GM23248 (cell line): Measurements from ENCODE around the gene CLDN15. TPM values are rescaled to one million over a fixed set of nuclear protein-coding genes. Genes with fewer than 3 reads are reported as not detected.
"Not testable (repeated sequence)": the region's sequence is repeated elsewhere in the genome, so short reads cannot be mapped to it uniquely, and the experiment has no call there.

Source experiments
- DNase-seq: peaks from one replicate; pipeline ENCODE4 v3.0.0-alpha.2; 2015
- H2AFZ ChIP-seq: fragments of 200-600 bp; sonication (generic); 2 replicates; pipeline ENCODE4 v1.6.1; 2016; ENCODE audit warnings: antibody characterized with exemption
- H3F3A ChIP-seq: fragments of 200-600 bp; sonication (generic); 2 replicates; pipeline ENCODE4 v1.6.1; 2016; ENCODE audit warnings: mild to moderate bottlenecking, antibody characterized with exemption, mixed run types; ENCODE audit not compliant: insufficient read depth
- H3K27ac ChIP-seq: fragments of 200-600 bp; sonication (generic); 2 replicates; pipeline ENCODE4 v1.5.1; 2016; ENCODE audit warnings: mild to moderate bottlenecking
- H3K27me3 ChIP-seq: fragments of 200-600 bp; sonication (generic); replicated peaks from 2 replicates; pipeline ENCODE4 v1.6.1; 2016; ENCODE audit warnings: mild to moderate bottlenecking; ENCODE audit not compliant: insufficient read depth
- H3K36me3 ChIP-seq: fragments of 200-600 bp; sonication (generic); 2 replicates; pipeline ENCODE4 v1.6.1; 2016; ENCODE audit warnings: low read depth, mild to moderate bottlenecking
- H3K4me1 ChIP-seq: fragments of 200-600 bp; sonication (generic); 2 replicates; pipeline ENCODE4 v1.6.1; 2016; ENCODE audit warnings: mild to moderate bottlenecking; ENCODE audit not compliant: insufficient read depth
- H3K4me2 ChIP-seq: fragments of 200-600 bp; sonication (generic); one replicate; pipeline ENCODE4 v1.6.1; 2016; ENCODE audit warnings: mild to moderate bottlenecking; ENCODE audit not compliant: unreplicated experiment
- H3K4me3 ChIP-seq: fragments of 200-600 bp; sonication (generic); 2 replicates; pipeline ENCODE4 v1.5.1; 2016; ENCODE audit warnings: mild to moderate bottlenecking
- H3K79me2 ChIP-seq: fragments of 200-600 bp; sonication (generic); 2 replicates; pipeline ENCODE4 v1.6.1; 2016; ENCODE audit warnings: mild to moderate bottlenecking; ENCODE audit not compliant: insufficient read depth
- H3K9ac ChIP-seq: fragments of 200-600 bp; sonication (generic); 2 replicates; pipeline ENCODE4 v1.6.1; 2016; ENCODE audit warnings: mild to moderate bottlenecking
- H3K9me2 ChIP-seq: fragments of 200-600 bp; sonication (generic); 2 replicates; pipeline ENCODE4 v1.6.1; 2016; ENCODE audit warnings: mixed run types, mild to moderate bottlenecking, moderate library complexity; ENCODE audit not compliant: insufficient read depth
- H3K9me3 ChIP-seq: fragments of 200-600 bp; sonication (generic); one replicate; pipeline ENCODE4 v1.6.1; 2017; ENCODE audit warnings: low read depth
- H4K20me1 ChIP-seq: fragments of 200-600 bp; sonication (generic); 2 replicates; pipeline ENCODE4 v1.6.0; 2016; ENCODE audit not compliant: insufficient read depth
- EZH2 ChIP-seq: fragments of 200-600 bp; sonication (generic); IDR thresholded peaks from 2 replicates; pipeline ENCODE4 v1.6.1; 2018; ENCODE audit warnings: antibody characterized with exemption, mild to moderate bottlenecking; ENCODE audit not compliant: insufficient read depth, poor library complexity, severe bottlenecking
- EZH2phosphoT487 ChIP-seq: fragments of 200-600 bp; sonication (generic); IDR thresholded peaks from 2 replicates; pipeline ENCODE4 v1.6.1; 2018; ENCODE audit warnings: antibody characterized with exemption, moderate library complexity, mild to moderate bottlenecking, low read depth; ENCODE audit not compliant: insufficient read depth
- WGBS, 2 experiments: methylation state at CpG; one replicate each; pipeline ENCODE4 v1.1.6; 2015 to 2017; ENCODE audit warnings: low lambda C conversion rate in 2 of 2, low coverage in 1 of 2; ENCODE audit errors: missing lambda C conversion rate in 2 of 2; 5-methylcytosine and 5-hydroxymethylcytosine counted together
- in situ Hi-C: fragments of 300-500 bp; cut with MboI; formaldehyde crosslinking; loops from 2 replicates; pipeline ENCODE4 v1.15.0; 2020
- polyA plus RNA-seq: library from polyadenylated mRNA; unstranded; fragments of >200 nt; fragmentation: Nextera tagmentation; extraction: Ambion mirVana; gene quantifications from 2 replicates; pipeline ENCODE4 v1.2.1, GENCODE V29; 2016
- total RNA-seq: library from RNA; depleted of rRNA; stranded (reverse); fragments of >200 nt; shearing (Covaris generic); gene quantifications from 2 replicates; pipeline ENCODE4 v1.2.3, GENCODE V29; 2014

CLDN15 gene
- total and polyA plus RNA-seq, 2 experiments from 2014 or later = 1.4 to 5.0 TPM

- Histone ChIP-seq H3K9me3 (no peaks in the 10 kb centered on the region), H3K4me3 (no peak overlapping the region), H3K4me2 (no peak overlapping the region), H2AFZ (no peak overlapping the region), H4K20me1 (no peaks in the 10 kb centered on the region), H3K27me3 (peaks cover 3% of the 10 kb centered on the region; the same call in 1 of the 2 replicates), H3K27ac (no peak overlapping the region), H3F3A (no peaks in the 10 kb centered on the region), H3K9me2 (no peaks in the 10 kb centered on the region), H3K79me2 (peaks cover 9% of the 10 kb centered on the region), H3K9ac (no peak overlapping the region), H3K36me3 (no peaks in the 10 kb centered on the region), H3K4me1 (peaks cover 7% of the 10 kb centered on the region)
- TF ChIP-seq EZH2 (no peak), EZH2phosphoT487 (no peak)
- DNase-seq = no peak
- in situ Hi-C loops = no loop called here
- 43 to 52% methylated on average over 4 of the region's 4 CpGs for WGBS, 2 experiments
Measured at GRCh38 chr7:101255796-101256195, 18.2 kb upstream of the CLDN15 start.

GRCh38 chr7:101253199-101253598 lies 15.6 kb upstream of the CLDN15 start:
- H3K36me3 ChIP-seq, H3K9me2 ChIP-seq, H4K20me1 ChIP-seq, H3F3A ChIP-seq, H3K4me2 ChIP-seq, in situ Hi-C loops, DNase-seq, H3K9ac ChIP-seq, H3K27ac ChIP-seq, H3K9me3 ChIP-seq, H3K27me3 ChIP-seq: not testable (repeated sequence)
- Histone ChIP-seq H3K79me2 (peaks cover 34% of the 10 kb centered on the region), H2AFZ (peak overlapping the region; percentile 99), H3K4me1 (peaks cover 15% of the 10 kb centered on the region), H3K4me3 (peak overlapping the region; percentile 94)
- 71 to 86% methylated on average over 5 of the region's 5 CpGs for WGBS, 2 experiments

- Histone ChIP-seq H3K9me2 (no peaks in the 10 kb centered on the region), H2AFZ (peak overlapping the region; percentile 99), H3K4me2 (peak overlapping the region; percentile 91), H3K36me3 (no peaks in the 10 kb centered on the region), H3F3A (no peaks in the 10 kb centered on the region), H3K9ac (peak overlapping the region; percentile 88), H3K4me1 (peaks cover 15% of the 10 kb centered on the region), H3K27me3 (no peaks in the 10 kb centered on the region), H3K9me3 (no peaks in the 10 kb centered on the region), H3K79me2 (peaks cover 42% of the 10 kb centered on the region), H3K4me3 (peak overlapping the region; percentile 94), H3K27ac (peak overlapping the region; percentile 77), H4K20me1 (no peaks in the 10 kb centered on the region)
- WGBS, 2 experiments = 0 to 1% methylated on average over 43 to 54 of the region's 55 CpGs
- TF ChIP-seq EZH2 (no peak), EZH2phosphoT487 (no peak)
- in situ Hi-C loops = no loop called here
- peak; percentile 99 for DNase-seq
Measured at GRCh38 chr7:101251871-101252659, 14.5 kb upstream of the CLDN15 start.

GRCh38 chr7:101250324-101250723 lies 12.7 kb upstream of the CLDN15 start:
- Histone ChIP-seq H3K27ac (no peak overlapping the region), H4K20me1 (no peaks in the 10 kb centered on the region), H3K4me1 (peaks cover 15% of the 10 kb centered on the region), H3K9me2 (no peaks in the 10 kb centered on the region), H3K9me3 (no peaks in the 10 kb centered on the region), H2AFZ (no peak overlapping the region), H3K36me3 (no peaks in the 10 kb centered on the region), H3K9ac (no peak overlapping the region), H3K4me3 (peak overlapping the region; percentile 94; the same call in 1 of the 2 replicates), H3K27me3 (no peaks in the 10 kb centered on the region), H3K4me2 (peak overlapping the region; percentile 91), H3F3A (no peaks in the 10 kb centered on the region), H3K79me2 (peaks cover 59% of the 10 kb centered on the region)
- 96 to 99% methylated on average over 3 of the region's 3 CpGs for WGBS, 2 experiments
- no peak for TF ChIP-seq EZH2
- no peak for TF ChIP-seq EZH2phosphoT487
- no peak for DNase-seq
- in situ Hi-C loops = no loop called here
